Activated CD8-positive, alpha-beta memory T cell treated with anti-CD3 and anti-CD28 coated beads, Interleukin-2, amount 10 ng/mL, durations not matched to agents 7 days and 5 days (primary cell): ENCODE results near the gene HSD3B7. TPM values are rescaled to one million over a fixed set of nuclear protein-coding genes. Genes with fewer than 3 reads are reported as not detected.
"Not testable (repeated sequence)": the region's sequence is repeated elsewhere in the genome, so short reads cannot be mapped to it uniquely, and the experiment has no call there.

ENCODE experiments used
- ATAC-seq: fragments of 150-1000 bp; cut with Tn5 transposase; one replicate; pipeline ENCODE4 v1.10.0; 2021; ENCODE audit warnings: moderate library complexity
- CTCF ChIA-PET: fragments of 350-600 bp; sonication (Branson Sonifier 250); formaldehyde crosslinking; loops from one replicate; lab custom pipeline; 2021; ENCODE audit warnings: antibody characterized with exemption; lab: Charles Lee
- DNase-seq: peaks from one replicate; pipeline ENCODE4 v3.0.0-alpha.2; 2020
- H3K27ac Mint-ChIP-seq: one replicate; pipeline ENCODE4 v1.8.0; 2021; ENCODE audit warnings: mild to moderate bottlenecking, mixed read lengths
- H3K27me3 Mint-ChIP-seq: one replicate; pipeline ENCODE4 v1.8.0; 2021; ENCODE audit warnings: mixed read lengths
- H3K36me3 Mint-ChIP-seq: one replicate; pipeline ENCODE4 v1.8.0; 2021; ENCODE audit warnings: mild to moderate bottlenecking, mixed read lengths
- H3K4me1 Mint-ChIP-seq: one replicate; pipeline ENCODE4 v1.8.0; 2021; ENCODE audit warnings: mixed read lengths
- H3K4me3 Mint-ChIP-seq: one replicate; pipeline ENCODE4 v1.8.0; 2021; ENCODE audit warnings: mild to moderate bottlenecking, moderate library complexity, mixed read lengths
- H3K9me3 Mint-ChIP-seq: one replicate; pipeline ENCODE4 v1.8.0; 2022; ENCODE audit warnings: low read depth, mixed read lengths
- total RNA-seq, 2 experiments: library from RNA; stranded (reverse); gene quantifications; one replicate each; pipeline ENCODE4 v1.2.3, GENCODE V29; 2021

The HSD3B7 gene
- 1 to 10 TPM; 6.6 to 9.7 TPM for total RNA-seq

DNA sequence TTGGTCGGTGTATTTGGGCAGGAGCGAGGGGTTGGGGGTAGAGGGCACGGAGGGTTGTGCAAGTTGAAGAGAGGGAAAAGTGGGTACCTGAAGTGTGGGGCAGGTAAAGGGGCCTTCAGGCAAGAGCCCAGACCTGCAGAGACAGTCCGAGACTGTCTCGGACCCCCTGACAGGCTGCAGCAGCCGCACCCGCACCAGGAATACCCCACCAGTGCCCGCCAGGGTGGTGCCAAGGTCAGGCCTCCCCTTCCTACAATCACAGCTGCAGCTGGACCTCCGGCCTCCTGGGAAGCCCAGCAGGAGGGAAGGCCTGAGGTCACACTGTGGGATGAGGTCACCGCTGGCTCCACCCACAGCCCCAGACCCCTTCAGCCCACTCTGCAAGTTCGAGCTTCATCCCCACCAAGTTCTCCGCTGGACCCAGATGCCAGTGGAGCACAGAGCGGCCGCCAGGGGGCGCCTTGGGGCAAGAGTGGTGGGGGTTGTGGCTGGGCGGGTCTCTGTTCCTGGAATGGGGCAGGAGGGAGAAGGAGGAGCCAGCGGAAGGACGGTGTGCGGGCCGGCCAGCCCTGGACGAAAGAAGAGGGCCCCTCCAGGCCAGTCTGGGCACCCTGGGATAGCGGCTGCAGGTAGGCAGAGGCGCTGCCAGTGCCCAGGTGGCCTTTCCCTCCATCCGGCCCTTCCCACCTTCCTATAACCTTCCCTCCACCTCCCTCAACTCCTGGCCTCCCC, at the start of gene HSD3B7:
HSD3B7 (plus strand) TSS at position 539 of the 732 bp plus-strand sequence. CDS start 452 bp downstream, outside the sequence.
- ATAC-seq: peak; percentile 89
- H3K4me1 Mint-ChIP-seq: peaks cover 15% of the 10 kb centered on the region
- DNase-seq: peak; percentile 88
- no peaks in the 10 kb centered on the region for H3K9me3 Mint-ChIP-seq
- H3K27me3 Mint-ChIP-seq: no peaks in the 10 kb centered on the region
- peaks cover 6% of the 10 kb centered on the region for H3K36me3 Mint-ChIP-seq
- CTCF ChIA-PET: interaction anchor here (0.6 to 7.0 kb wide), 29 partner anchors 10 to 884 kb away, joined by 3 to 97 read pairs (median 4); partner anchors contain the start of genes KAT8, VKORC1, ZNF646 and ZNF668
- H3K27ac Mint-ChIP-seq: peak within 1 kb of the TSS; percentile 54
- H3K4me3 Mint-ChIP-seq: peak within 1 kb of the TSS; percentile 32

DNA sequence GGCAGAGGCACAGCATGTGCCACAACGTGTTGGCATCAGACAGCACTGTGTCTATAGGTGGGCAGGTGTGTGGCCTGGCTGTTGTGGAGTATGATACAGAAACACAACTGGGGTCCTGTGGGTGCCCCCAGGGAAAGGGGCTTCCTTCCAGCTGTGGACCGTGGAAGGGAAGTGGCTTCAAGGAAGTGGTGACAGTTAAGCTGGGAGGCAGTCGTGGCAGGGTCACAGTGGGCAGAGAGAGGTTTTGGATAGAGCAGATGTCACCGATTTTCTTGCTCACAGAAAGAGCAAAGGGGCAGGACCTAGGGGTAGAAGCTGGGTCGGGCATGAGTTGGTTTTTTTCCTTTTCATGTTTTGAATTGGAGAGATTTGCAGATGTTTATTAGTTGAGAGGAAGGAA, 47.3 kb upstream of the HSD3B7 start:
- Mint-ChIP-seq H3K36me3 (peaks cover 6% of the 10 kb centered on the region), H3K27me3 (no peaks in the 10 kb centered on the region), H3K4me3 (no peak overlapping the region), H3K9me3 (no peaks in the 10 kb centered on the region), H3K4me1 (peaks cover 43% of the 10 kb centered on the region), H3K27ac (peak overlapping the region; percentile 69)
- DNase-seq: no peak
- ATAC-seq: no peak
- CTCF ChIA-PET: interaction anchor here (0.9 to 1.4 kb wide), 2 partner anchors 16 to 93 kb away, joined by 4 to 5 read pairs; no protein-coding TSS in a partner anchor

DNA sequence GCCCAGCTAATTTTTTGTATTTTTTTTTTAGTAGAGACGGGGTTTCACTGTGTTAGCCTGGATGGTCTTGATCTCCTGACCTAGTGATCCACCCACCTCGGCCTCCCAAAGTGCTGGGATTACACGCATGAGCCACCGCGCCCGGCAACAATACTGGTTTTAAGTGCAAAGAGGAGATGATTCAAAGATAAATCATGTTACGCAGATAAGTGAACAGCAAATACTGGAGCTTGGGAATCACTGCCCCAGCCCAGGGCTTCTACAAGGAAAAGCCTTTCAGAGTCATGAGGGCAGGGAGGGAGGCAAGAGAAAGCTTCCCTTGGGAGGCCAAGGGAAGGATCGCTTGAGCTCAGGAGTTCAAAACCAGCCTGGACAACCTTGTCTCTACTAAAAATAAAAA, 45.4 kb upstream of the HSD3B7 start:
- H3K27ac Mint-ChIP-seq, H3K4me3 Mint-ChIP-seq, DNase-seq, H3K9me3 Mint-ChIP-seq, H3K27me3 Mint-ChIP-seq, ATAC-seq: not testable (repeated sequence)
- H3K36me3 Mint-ChIP-seq: peaks cover 17% of the 10 kb centered on the region
- CTCF ChIA-PET: interaction anchor here (1.0 to 4.0 kb wide), 4 partner anchors 14 to 203 kb away, joined by 4 to 68 read pairs (median 6); no protein-coding TSS in a partner anchor
- H3K4me1 Mint-ChIP-seq: peaks cover 50% of the 10 kb centered on the region

DNA sequence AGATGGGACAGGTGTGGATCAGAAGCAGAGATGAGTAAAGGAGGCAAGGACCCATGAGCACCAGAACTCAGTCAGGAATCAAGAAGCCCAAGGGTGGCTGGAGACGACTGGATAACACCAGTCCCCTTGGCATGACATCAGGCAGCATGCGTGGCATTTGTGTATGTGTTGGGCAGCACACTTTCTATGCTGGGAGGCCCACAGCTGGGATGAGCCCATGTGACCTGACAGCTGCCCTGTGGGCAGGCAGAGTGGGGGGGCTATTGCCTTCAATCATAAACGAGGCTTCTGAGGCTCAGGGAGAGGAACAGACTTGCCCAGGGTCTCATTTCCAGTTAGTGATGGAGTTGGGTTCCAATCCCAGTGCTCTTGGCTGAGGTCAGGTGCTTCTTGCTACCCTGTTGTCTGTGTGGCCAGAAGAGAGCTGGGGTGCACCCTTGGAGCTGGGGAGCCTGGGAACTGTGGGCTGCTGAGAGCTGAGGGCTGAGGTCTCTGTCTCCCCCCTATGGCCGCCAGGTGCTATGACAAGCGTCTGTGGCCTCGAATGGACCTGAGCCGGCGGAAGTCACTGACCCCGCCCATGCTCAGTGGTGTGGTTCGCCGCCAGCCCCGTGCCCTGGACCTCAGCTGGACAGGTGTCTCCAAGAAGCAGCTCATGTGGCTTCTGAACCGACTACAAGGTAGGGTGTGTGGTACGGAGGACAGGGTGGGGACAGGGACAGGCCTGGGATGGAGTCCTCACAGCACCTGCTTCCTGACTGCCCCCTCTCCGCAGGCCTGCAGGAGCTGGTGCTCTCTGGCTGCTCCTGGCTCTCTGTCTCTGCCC, 43.2 kb upstream of the HSD3B7 start:
- Mint-ChIP-seq H3K4me1 (peaks cover 41% of the 10 kb centered on the region), H3K9me3 (no peaks in the 10 kb centered on the region), H3K4me3 (peak overlapping the region; percentile 69), H3K27ac (peak overlapping the region; percentile 80), H3K27me3 (no peaks in the 10 kb centered on the region), H3K36me3 (peaks cover 22% of the 10 kb centered on the region)
- ATAC-seq (peak; percentile 96), DNase-seq (peak; percentile 86)
- CTCF ChIA-PET: interaction anchor here (0.6 to 5.2 kb wide), 42 partner anchors 9 to 1167 kb away, joined by 3 to 68 read pairs (median 4); partner anchors contain the start of genes KAT8, PHKG2, PRR14 and SETD1A

DNA sequence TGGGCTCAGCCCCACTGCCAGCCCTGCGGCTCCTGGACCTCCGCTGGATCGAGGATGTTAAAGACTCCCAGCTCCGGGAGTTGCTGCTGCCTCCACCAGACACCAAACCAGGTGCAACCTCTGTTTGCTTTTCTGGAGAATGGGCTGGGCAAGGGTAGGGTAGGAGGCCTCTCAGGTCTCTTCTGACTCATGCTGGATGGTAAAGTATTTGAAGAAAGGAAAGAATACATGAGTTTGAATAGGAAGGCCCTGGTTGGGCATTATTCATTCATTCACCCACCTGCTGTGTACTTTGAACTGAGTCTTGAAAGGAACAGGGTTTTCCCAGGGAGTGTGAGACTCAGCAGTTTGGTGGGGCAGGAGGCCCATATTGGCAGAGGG, 42.6 kb upstream of the HSD3B7 start:
- H3K27ac Mint-ChIP-seq: peak overlapping the region; percentile 80
- H3K4me1 Mint-ChIP-seq: peaks cover 36% of the 10 kb centered on the region
- peak overlapping the region; percentile 69 for H3K4me3 Mint-ChIP-seq
- CTCF ChIA-PET: interaction anchor here (0.6 to 5.2 kb wide), 33 partner anchors 8 to 1168 kb away, joined by 3 to 68 read pairs (median 4); partner anchors contain the start of genes KAT8, PHKG2, PRR14 and SETD1A
- no peaks in the 10 kb centered on the region for H3K9me3 Mint-ChIP-seq
- DNase-seq (no peak), ATAC-seq (no peak)
- H3K27me3 Mint-ChIP-seq: no peaks in the 10 kb centered on the region
- H3K36me3 Mint-ChIP-seq: peaks cover 22% of the 10 kb centered on the region

DNA sequence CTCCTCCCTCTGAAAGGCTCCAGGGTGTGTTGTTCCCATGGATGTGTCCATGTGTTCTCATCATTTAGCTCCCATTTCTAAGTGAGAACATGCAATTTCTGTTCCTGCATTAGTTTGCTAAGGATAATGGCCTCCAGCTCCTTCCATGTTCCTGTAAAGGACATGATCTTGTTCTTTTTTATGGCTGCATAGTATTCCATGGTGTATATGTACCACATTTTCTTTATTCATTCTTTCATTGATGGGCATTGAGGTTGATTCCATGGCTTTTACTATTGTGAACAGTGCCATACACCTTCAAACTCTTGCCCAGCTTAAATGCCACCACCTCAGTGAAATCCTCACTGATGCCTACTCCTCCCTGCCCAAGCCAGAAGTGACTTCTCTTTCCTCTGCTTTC, 40.7 kb upstream of the HSD3B7 start:
- H3K36me3 Mint-ChIP-seq: peaks cover 21% of the 10 kb centered on the region
- DNase-seq (no peak), ATAC-seq (no peak)
- no peaks in the 10 kb centered on the region for H3K9me3 Mint-ChIP-seq
- no peak overlapping the region for H3K4me3 Mint-ChIP-seq
- CTCF ChIA-PET: interaction anchor here (0.8 to 5.2 kb wide), 9 partner anchors 8 to 212 kb away, joined by 3 to 38 read pairs (median 4); no protein-coding TSS in a partner anchor
- peaks cover 29% of the 10 kb centered on the region for H3K4me1 Mint-ChIP-seq
- H3K27me3 Mint-ChIP-seq: no peaks in the 10 kb centered on the region
- no peak overlapping the region for H3K27ac Mint-ChIP-seq

DNA sequence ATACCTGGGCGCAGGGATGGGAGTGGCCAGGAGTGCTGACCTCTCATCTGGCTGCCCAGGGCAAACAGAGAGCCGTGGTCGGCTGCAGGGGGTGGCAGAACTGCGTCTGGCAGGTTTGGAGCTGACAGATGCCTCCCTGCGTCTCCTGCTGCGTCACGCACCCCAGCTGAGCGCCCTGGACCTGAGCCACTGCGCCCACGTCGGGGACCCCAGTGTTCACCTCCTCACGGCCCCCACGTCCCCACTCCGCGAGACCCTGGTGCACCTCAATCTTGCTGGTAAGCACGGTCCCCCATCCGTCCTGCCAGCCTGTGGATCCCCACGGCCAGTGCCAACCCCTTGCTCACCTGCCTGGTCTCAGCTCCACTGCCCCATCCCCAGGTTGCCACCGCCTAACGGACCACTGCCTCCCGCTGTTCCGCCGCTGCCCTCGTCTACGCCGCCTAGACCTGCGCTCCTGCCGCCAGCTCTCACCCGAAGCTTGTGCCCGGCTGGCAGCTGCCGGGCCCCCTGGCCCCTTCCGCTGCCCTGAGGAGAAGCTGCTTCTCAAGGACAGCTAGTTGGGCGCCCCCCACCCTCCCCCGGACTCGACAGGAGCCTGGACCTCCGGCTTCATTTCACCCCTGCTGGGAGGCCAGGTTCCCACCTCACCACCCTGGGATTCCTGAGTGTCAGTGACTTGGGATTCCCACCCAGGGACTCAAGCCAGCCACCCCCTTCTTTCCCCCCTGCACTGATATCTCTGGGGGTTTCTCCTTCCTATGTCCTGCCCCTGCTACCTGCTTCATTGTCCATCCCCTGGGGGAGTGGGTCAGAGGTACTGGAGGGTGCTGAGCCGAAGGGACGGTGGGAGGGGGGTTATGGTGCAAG, 38.1 kb upstream of the HSD3B7 start:
- DNase-seq: no peak
- H3K9me3 Mint-ChIP-seq: no peaks in the 10 kb centered on the region
- CTCF ChIA-PET: interaction anchor here (1.0 kb wide), 1 partner anchor 922 kb away, joined by 3 read pairs; no protein-coding TSS in a partner anchor

DNA sequence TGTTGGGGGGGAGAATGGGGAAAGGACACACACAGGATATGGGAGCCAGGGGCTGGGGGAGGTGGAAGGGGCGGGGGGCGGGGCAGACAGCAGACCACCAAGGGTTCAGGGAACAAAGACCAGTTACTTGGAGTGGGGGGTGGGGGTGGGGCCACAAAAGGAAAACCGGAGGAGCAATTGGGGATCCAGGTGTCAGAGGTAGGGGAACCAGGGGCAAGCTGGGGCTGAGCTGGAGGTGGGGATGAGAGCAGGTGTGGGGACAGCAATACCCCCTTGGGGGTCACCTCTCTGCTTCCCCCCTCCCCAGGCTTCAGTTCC, 37.5 kb upstream of the HSD3B7 start:
- CTCF ChIA-PET: no interaction called here
- peaks cover 18% of the 10 kb centered on the region for H3K36me3 Mint-ChIP-seq
- DNase-seq: no peak
- ATAC-seq: no peak
- H3K27ac Mint-ChIP-seq: no peak overlapping the region
- no peaks in the 10 kb centered on the region for H3K27me3 Mint-ChIP-seq
- peaks cover 29% of the 10 kb centered on the region for H3K4me1 Mint-ChIP-seq
- no peaks in the 10 kb centered on the region for H3K9me3 Mint-ChIP-seq
- no peak overlapping the region for H3K4me3 Mint-ChIP-seq

More for the DNA sequence above, 38.1 kb upstream of the HSD3B7 start:
- Mint-ChIP-seq H3K4me3 (no peak overlapping the region), H3K27me3 (no peaks in the 10 kb centered on the region), H3K27ac (no peak overlapping the region), H3K36me3 (peaks cover 18% of the 10 kb centered on the region), H3K4me1 (peaks cover 35% of the 10 kb centered on the region)
- no peak for ATAC-seq

DNA sequence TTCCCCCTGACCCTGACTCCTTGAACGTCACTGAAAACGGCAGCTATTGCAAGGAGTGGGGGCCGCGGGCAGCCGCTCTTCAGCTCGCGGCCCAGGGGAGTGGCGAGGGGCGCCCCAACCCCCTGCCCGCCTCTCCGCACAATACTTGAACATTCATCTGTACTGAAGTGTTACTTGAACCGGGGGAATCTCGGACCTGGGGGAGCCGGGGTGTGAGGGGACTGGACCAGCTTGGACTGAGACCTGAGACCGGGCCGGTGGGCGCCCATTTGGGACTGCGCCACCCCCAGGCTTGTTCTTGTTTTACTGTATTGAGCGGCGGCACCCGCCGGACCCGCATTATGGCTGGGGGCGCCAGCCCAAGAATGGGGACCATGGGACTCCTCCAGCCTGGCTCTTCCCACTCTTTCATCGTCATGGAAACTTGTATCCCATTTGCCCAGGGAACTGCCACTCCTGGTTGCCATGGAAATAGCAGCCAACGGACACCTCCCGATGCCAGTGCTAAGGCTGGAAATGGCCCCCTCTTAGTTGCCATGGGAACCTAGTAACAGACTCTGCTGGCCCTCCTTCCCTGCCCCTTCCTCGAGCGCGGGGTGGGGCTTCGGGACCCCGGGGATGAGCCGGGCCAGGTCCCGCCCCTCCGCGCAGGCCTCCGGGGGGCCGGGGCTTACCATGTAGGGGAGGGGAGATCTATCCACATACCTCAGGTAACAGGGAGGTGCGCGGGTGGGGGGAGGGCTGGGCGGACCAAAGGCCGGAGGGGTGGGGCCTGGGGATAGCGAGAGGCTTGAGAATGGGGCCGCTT, 36.9 kb upstream of the HSD3B7 start:
- CTCF ChIA-PET: no interaction called here
- ATAC-seq: peak; percentile 5
- H3K4me1 Mint-ChIP-seq: peaks cover 25% of the 10 kb centered on the region
- peaks cover 14% of the 10 kb centered on the region for H3K36me3 Mint-ChIP-seq
- no peak overlapping the region for H3K4me3 Mint-ChIP-seq
- DNase-seq: no peak
- no peaks in the 10 kb centered on the region for H3K9me3 Mint-ChIP-seq
- H3K27me3 Mint-ChIP-seq: no peaks in the 10 kb centered on the region
- H3K27ac Mint-ChIP-seq: no peak overlapping the region

DNA sequence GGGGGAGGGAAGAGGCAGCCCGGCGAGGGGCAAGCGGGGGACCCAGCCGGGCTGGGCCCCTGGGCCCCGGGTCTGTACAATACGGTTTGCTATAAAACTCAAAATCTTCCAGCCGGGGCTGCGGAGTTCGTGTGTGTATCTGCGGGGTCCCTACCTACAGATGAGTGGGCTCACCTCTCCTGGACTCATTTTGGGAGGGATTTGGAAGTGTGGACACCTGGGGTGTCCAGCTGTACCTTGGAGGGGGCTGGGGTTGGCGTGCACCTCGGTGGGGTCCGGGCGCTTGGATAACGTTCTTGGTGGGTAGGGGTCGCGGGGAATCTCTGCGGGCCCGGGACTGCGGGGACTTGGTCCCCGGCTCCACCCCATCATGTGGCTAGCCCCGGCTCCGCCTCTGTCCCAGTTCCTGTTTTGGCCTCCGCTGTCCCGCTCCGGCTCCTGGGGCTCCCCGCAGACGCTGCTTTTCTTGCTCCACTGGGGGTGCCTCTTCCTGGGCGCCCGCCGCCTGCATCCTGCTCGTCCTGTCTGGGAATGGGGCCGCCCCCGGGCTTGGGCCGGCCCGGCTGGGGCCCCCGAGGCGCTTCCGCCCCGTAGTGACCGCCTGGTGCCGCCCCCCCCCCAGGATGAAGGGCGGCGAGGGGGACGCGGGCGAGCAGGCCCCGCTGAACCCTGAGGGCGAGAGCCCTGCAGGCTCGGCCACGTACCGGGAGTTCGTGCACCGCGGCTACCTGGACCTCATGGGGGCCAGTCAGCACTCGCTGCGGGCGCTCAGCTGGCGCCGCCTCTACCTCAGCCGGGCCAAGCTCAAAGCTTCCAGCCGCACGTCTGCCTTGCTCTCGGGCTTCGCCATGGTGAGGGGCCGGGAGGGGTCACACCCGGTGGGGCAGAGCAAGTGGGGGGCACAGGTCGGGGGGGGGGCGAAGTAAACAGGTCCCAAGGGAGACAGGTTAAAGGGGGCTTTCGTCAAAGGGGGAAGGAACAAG, 36.0 kb upstream of the HSD3B7 start, which contains the start of gene ORAI3:
ORAI3 (plus strand) TSS at position 402 of the 983 bp plus-strand sequence; CDS start at position 624, 222 bp downstream.
- H3K27me3 Mint-ChIP-seq: no peaks in the 10 kb centered on the region
- ATAC-seq (peak; percentile 74), DNase-seq (peak; percentile 76)
- no peaks in the 10 kb centered on the region for H3K9me3 Mint-ChIP-seq
- H3K4me1 Mint-ChIP-seq: peaks cover 28% of the 10 kb centered on the region
- CTCF ChIA-PET: interaction anchor here (1.1 to 2.0 kb wide), 6 partner anchors 13 to 928 kb away, joined by 3 to 6 read pairs (median 4); no protein-coding TSS in a partner anchor
- H3K36me3 Mint-ChIP-seq: peaks cover 10% of the 10 kb centered on the region
- H3K4me3 Mint-ChIP-seq: peak within 1 kb of the TSS; percentile 83
- peak within 1 kb of the TSS; percentile 89 for H3K27ac Mint-ChIP-seq
